GM13976 (cell line): ENCODE results near the gene PTGES.
"Not testable (repeated sequence)": the region's sequence is repeated elsewhere in the genome, so short reads cannot be mapped to it uniquely, and the experiment has no call there.

ENCODE experiments used
- DNase-seq: peaks from one replicate; pipeline ENCODE4 v3.0.0; 2012; ENCODE audit warnings: low spot score
- in situ Hi-C: fragments of 300-500 bp; cut with MboI; formaldehyde crosslinking; loops from one replicate; pipeline ENCODE4 v1.12.0; 2022; ENCODE audit warnings: low sequenced_read_pairs, mixed read lengths, inconsistent platforms; ENCODE audit not compliant: unreplicated experiment
- TF ChIP-seq, protein P1 (sequence below): IDR thresholded peaks from 2 replicates; pipeline ENCODE4 v1.5.1; 2012; ENCODE audit warnings: borderline replicate concordance, mild to moderate bottlenecking; ENCODE audit not compliant: insufficient read depth; ENCODE audit errors: extremely low read depth, missing control alignments, control extremely low read depth

Gene PTGES

DNA sequence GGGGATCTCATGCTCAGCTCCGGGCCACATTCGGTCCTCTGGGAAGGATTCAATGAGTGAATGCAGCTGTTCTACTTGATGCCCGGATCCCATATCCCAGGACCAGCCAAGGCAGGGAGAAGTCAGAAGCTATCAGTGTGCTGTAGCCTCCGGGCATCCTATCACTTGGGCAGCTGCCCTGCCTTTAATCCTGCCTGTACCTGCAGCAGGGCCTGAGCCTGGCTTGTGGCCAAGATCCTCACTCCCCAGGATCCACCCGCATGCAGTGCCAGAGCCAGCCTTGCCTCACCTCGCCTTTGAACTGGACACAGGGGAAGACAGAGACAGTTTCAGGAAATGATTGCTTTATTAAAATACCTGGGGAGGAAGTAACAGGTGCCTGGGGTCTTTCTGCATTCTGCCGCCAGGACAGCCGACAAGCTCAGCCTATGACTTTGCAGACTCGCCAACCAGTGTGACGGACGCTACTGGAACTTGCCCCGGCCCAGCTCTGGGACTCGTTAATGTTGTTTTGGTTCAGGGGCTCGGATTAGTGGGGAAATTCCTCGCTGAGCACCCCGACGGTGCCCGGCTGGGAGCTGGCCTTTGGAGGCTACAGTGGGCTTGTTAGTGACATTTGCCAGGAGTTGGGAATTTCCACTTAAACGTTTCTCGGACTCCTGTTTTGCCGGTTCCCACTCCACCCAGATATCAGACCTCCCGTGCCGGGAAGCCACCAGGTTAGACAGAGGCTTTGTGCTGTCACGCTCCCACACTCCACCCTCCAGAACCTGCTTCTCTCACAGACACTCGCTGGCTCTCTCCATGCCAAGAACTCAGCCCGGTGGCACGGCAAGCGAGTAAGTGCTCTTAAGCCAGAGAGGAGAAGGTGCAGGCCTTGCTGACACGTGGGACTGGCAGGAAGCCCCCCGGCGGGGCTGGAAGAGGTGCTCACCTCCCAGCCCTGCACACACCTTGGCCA lies 721 bp downstream of the PTGES start:
- DNase-seq, result no peak
- in situ Hi-C loops, result no loop called here
- TF ChIP-seq, protein P1, sequence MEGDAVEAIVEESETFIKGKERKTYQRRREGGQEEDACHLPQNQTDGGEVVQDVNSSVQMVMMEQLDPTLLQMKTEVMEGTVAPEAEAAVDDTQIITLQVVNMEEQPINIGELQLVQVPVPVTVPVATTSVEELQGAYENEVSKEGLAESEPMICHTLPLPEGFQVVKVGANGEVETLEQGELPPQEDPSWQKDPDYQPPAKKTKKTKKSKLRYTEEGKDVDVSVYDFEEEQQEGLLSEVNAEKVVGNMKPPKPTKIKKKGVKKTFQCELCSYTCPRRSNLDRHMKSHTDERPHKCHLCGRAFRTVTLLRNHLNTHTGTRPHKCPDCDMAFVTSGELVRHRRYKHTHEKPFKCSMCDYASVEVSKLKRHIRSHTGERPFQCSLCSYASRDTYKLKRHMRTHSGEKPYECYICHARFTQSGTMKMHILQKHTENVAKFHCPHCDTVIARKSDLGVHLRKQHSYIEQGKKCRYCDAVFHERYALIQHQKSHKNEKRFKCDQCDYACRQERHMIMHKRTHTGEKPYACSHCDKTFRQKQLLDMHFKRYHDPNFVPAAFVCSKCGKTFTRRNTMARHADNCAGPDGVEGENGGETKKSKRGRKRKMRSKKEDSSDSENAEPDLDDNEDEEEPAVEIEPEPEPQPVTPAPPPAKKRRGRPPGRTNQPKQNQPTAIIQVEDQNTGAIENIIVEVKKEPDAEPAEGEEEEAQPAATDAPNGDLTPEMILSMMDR, result no peak

DNA sequence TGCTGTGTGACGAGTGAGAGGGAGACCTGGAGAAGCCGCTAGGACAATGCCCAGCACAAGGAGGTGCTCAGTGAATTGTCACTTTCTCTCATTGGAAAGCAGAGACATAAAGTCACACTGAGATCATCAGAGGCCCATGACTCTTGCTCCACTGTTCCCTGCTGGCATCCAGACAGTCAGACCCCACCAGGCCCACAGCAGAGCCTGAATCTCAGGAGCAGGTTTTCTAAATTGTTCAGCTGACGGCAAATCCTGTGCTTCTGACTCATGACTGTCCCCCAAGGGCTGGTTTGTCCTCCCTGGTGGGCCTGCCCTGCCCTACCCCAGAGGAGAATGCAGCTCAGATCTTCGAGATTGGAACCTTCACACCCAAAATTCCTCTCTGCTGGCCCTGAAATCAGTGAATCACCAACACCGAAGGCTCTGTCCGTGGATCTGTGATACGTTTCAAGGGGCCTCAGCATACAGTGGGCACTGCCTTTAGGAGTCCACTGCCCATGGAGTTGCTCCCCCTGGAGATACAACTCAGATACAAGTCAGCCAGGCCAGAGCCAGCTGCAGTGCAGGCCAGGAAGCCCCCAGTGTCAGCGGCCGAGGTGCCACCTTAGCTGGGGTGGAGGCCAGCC lies 2.7 kb downstream of the PTGES start:
- TF ChIP-seq, protein P1, result no peak
- in situ Hi-C loops, result no loop called here
- DNase-seq, result no peak

DNA sequence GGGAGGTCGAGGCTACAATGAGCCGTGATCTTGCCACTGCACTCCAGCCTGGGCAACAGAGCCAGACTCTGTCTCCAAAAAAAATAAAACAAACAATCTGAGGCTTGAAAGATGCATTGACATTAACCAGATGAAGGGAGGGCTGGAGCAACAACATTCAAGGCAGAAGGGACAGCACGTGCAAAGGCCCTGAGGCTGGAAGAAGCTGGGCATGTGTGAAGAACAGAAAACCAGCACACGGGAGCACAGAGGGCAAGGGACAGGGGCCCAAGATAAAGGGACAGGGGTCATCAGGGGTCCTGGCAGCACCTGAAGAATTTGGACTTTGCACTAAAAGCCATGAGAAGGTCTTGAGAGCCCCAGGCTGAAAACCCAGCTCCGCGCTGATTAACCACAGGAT lies 3.3 kb downstream of the PTGES start:
- TF ChIP-seq, protein P1, result no peak
- DNase-seq, result no peak
- in situ Hi-C loops, result no loop called here

DNA sequence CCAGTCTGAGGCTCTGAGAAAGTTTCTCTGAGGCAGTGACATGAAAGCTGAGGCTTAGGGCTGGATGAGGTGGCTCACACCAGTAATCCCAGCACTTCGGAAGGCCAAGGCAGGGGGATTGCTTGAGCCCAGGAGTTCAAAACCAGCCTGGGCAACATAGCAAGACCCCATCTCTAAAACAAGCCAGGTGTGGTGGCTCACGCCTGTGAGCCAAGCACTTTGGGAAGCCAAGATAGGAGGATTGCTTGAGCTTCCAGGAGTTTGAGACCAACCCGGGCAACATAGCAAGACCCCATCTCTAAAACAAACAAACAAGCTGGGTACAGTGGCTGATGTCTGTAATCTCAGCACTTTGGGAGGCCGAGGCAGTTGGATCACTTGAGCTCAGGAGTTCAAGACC lies 3.8 kb downstream of the PTGES start:
- in situ Hi-C loops, DNase-seq: not testable (repeated sequence)

DNA sequence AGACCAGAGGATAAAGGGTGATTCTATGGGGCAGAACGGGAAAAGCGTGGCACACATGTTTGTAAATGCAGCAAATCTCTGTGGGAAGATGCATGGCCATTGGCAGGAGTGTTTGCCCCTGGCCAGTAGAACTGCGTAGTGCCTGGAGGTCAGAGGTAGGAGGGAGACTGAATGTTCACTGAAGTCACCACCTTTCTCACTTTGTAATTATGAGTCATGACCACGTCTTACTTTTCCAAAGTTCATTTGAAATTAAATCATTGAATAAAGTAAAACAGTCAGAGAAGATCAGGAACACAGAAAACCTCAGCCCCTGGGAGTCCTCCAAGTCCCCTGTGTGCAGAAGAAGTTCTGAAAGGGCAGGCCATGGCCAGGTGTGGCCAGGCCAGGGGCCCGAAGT lies 4.6 kb downstream of the PTGES start:
- no peak for DNase-seq
- in situ Hi-C loops, result no loop called here

DNA sequence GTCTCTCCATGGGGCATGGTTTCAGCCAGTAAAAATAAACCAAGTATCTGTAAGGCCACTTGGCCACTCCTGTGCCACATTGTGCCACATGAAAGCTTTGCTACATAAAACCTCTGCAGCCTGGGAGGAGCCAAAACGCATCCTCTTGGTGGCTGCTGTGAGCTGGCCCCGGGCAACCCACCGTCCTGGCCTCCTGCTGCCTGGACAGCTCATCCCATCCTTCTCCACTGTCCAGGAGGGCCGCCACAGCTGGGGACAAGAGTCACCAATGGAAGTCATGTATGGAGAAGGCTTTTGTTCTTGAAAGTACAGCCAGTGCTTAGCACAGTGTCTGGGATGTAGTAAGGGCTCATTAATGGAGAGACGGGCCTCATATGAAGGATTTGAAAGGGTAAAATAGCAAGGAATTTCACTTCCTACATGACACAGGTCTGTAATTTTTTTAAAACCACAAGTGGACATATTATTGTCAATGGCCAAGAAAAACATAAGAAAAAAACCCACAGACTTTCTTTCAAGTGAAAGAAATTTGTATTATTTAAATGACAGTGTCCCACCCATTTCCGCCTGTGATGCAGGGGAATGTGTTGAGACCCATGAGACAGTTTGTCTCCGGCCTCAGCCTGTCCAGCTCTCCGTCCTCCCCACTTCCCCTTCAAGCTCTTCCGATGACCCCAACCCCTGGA lies 6.6 kb downstream of the PTGES start:
- no peak for DNase-seq
- in situ Hi-C loops, result no loop called here
- TF ChIP-seq, protein P1, result no peak

More for the DNA sequence above, 4.6 kb downstream of the PTGES start:
- TF ChIP-seq, protein P1, result no peak
